PC-9 (cell line): ENCODE data around the gene ENPP6. TPM values are rescaled to one million over a fixed set of nuclear protein-coding genes. Genes with fewer than 3 reads are reported as not detected.
"Not testable (repeated sequence)": the region's sequence is repeated elsewhere in the genome, so short reads cannot be mapped to it uniquely, and the experiment has no call there.

Source experiments
- BruUV-seq: library from RNA; stranded (reverse); fragments of 400-500 nt; replicated peaks from 2 replicates; lab custom pipeline; 2021; lab: Mats Ljungman, UMichigan
- CTCF ChIA-PET: fragments of 300-600 bp; sonication (Branson Sonifier 250); formaldehyde crosslinking; loops from one replicate; lab custom pipeline; 2022; ENCODE audit warnings: antibody characterized with exemption; lab: Charles Lee
- POLR2A ChIA-PET: fragments of 300-600 bp; sonication (Branson Sonifier 250); formaldehyde crosslinking; loops from one replicate; lab custom pipeline; 2022; ENCODE audit warnings: antibody characterized with exemption; ENCODE audit not compliant: unreplicated experiment; lab: Charles Lee
- DNase-seq, 2 experiments: peaks; one replicate each; pipeline versions ENCODE4 v3.0.0 to v3.0.0-alpha.2; 2015 to 2022; ENCODE audit warnings: mixed read lengths in 1 of 2
- H2AFZ ChIP-seq: fragments of 200-600 bp; sonication (generic); 2 replicates; pipeline ENCODE4 v1.8.1; 2017; ENCODE audit warnings: antibody characterized with exemption
- H3F3A ChIP-seq: fragments of 200-600 bp; sonication (generic); 2 replicates; pipeline ENCODE4 v1.8.1; 2017; ENCODE audit warnings: antibody characterized with exemption, mild to moderate bottlenecking, low read depth; ENCODE audit not compliant: insufficient read depth
- H3K27ac ChIP-seq: fragments of 200-600 bp; sonication (generic); 2 replicates; pipeline ENCODE4 v1.6.1; 2016; ENCODE audit warnings: mixed run types
- H3K27me3 ChIP-seq: fragments of 200-600 bp; sonication (generic); 2 replicates; pipeline ENCODE4 v1.6.1; 2016; ENCODE audit warnings: low read depth, mixed run types; ENCODE audit not compliant: insufficient read depth
- H3K36me3 ChIP-seq: fragments of 200-600 bp; sonication (generic); 2 replicates; pipeline ENCODE4 v1.6.1; 2016; ENCODE audit warnings: low read depth, mixed run types
- H3K4me1 ChIP-seq: fragments of 200-600 bp; sonication (generic); replicated peaks from 2 replicates; pipeline ENCODE4 v1.6.1; 2016; ENCODE audit warnings: mixed run types; ENCODE audit not compliant: insufficient read depth
- H3K4me2 ChIP-seq: fragments of 200-600 bp; sonication (generic); 2 replicates; pipeline ENCODE4 v1.6.1; 2017; ENCODE audit warnings: mixed run types
- H3K4me3 ChIP-seq: fragments of 200-600 bp; sonication (generic); 2 replicates; pipeline ENCODE4 v1.6.1; 2016; ENCODE audit warnings: mixed run types
- H3K79me2 ChIP-seq: fragments of 200-600 bp; sonication (generic); 2 replicates; pipeline ENCODE4 v1.6.1; 2017; ENCODE audit warnings: low read depth, mixed run types
- H3K9me2 ChIP-seq: fragments of 200-600 bp; sonication (generic); 2 replicates; pipeline ENCODE4 v1.8.1; 2017; ENCODE audit warnings: mild to moderate bottlenecking; ENCODE audit not compliant: insufficient read depth
- H3K9me3 ChIP-seq: fragments of 200-600 bp; sonication (generic); 2 replicates; pipeline ENCODE4 v1.8.1; 2016; ENCODE audit warnings: low read depth; ENCODE audit not compliant: insufficient read depth
- H4K20me1 ChIP-seq: fragments of 200-600 bp; sonication (generic); 2 replicates; pipeline ENCODE4 v1.8.1; 2017; ENCODE audit not compliant: insufficient read depth
- EZH2 ChIP-seq: fragments of 200-600 bp; sonication (generic); IDR thresholded peaks from 2 replicates; pipeline ENCODE4 v1.8.0; 2017; ENCODE audit warnings: antibody characterized with exemption, low read depth
- intact Hi-C: fragments of 100-400 bp; cut with micrococcal nuclease; formaldehyde crosslinking; loops from one replicate; pipeline ENCODE4 v1.10.0; 2022; ENCODE audit not compliant: unreplicated experiment
- total RNA-seq: library from RNA; stranded (reverse); gene quantifications from 2 replicates; pipeline ENCODE4 v1.2.3, GENCODE V29; 2021
- TF ChIP-seq, protein P1 (sequence below): fragments of 200-600 bp; sonication (generic); conservative IDR thresholded peaks from 2 replicates; pipeline ENCODE4 v1.6.1; 2017; ENCODE audit warnings: mixed run types, antibody characterized with exemption, mild to moderate bottlenecking, moderate library complexity

The ENPP6 gene
- total RNA-seq, 1 experiment from 2014 or later: not detected

DNA sequence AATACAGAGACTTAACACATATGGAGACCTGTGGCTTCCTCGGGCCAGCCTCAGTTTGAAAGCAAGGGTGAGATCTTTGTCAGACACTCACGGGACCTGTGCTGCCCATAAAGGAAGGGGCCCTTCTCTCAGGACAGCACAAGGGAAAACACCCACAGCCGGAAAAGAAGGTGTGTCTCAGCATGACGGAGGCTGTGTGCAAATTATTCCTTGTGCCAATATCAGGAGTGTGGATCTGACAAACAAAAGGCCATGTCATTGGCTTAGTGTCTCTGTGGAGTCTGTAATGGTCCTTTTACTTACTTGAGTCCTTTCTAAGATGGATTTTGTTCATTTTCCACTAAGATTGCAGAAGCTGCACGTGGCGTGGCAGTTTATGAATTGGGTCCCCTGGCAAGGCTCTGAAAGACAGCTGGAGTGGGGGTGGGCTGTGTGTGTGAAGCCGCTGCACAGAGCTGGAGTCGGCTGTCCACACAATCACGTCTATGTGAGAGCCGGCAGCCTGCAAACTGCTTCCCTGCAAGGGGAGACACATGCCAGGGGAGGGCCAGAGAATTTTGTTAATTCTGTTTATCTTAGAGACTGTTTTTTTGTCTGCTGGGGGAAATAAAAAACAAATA is 1.9 kb downstream of the ENPP6 start:
- intact Hi-C loops: no loop called here
- POLR2A ChIA-PET: no interaction called here
- Histone ChIP-seq H3K36me3 (no peaks in the 10 kb centered on the region), H3F3A (no peaks in the 10 kb centered on the region), H3K79me2 (no peaks in the 10 kb centered on the region), H3K4me1 (no peaks in the 10 kb centered on the region), H2AFZ (no peak overlapping the region), H3K4me3 (no peak overlapping the region), H3K9me2 (no peaks in the 10 kb centered on the region), H3K27ac (no peak overlapping the region), H3K9me3 (no peaks in the 10 kb centered on the region), H4K20me1 (no peaks in the 10 kb centered on the region), H3K4me2 (no peak overlapping the region), H3K27me3 (peaks cover 16% of the 10 kb centered on the region)
- DNase-seq: no peak
- CTCF ChIA-PET: no interaction called here
- no TSS peak for BruUV-seq
- TF ChIP-seq, protein P1, sequence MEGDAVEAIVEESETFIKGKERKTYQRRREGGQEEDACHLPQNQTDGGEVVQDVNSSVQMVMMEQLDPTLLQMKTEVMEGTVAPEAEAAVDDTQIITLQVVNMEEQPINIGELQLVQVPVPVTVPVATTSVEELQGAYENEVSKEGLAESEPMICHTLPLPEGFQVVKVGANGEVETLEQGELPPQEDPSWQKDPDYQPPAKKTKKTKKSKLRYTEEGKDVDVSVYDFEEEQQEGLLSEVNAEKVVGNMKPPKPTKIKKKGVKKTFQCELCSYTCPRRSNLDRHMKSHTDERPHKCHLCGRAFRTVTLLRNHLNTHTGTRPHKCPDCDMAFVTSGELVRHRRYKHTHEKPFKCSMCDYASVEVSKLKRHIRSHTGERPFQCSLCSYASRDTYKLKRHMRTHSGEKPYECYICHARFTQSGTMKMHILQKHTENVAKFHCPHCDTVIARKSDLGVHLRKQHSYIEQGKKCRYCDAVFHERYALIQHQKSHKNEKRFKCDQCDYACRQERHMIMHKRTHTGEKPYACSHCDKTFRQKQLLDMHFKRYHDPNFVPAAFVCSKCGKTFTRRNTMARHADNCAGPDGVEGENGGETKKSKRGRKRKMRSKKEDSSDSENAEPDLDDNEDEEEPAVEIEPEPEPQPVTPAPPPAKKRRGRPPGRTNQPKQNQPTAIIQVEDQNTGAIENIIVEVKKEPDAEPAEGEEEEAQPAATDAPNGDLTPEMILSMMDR: no peak
- no peak for TF ChIP-seq EZH2

- ChIA-PET POLR2A (no interaction called here), CTCF (no interaction called here)
Observed at GRCh38 chr4:184214931-184215330, 2.7 kb downstream of the ENPP6 start.

GRCh38 chr4:184207734-184208607 is 9.7 kb downstream of the ENPP6 start:
- H2AFZ ChIP-seq, intact Hi-C loops, CTCF ChIA-PET, H3K9me2 ChIP-seq, H3K9me3 ChIP-seq, H3K4me2 ChIP-seq, DNase-seq, H3K79me2 ChIP-seq, POLR2A ChIA-PET, H3K36me3 ChIP-seq, H3K4me3 ChIP-seq, H3K27me3 ChIP-seq, BruUV-seq, H3F3A ChIP-seq, H4K20me1 ChIP-seq, H3K4me1 ChIP-seq, H3K27ac ChIP-seq: not testable (repeated sequence)

More at GRCh38 chr4:184214931-184215330, 2.7 kb downstream of the ENPP6 start:
- intact Hi-C loops: no loop called here
- Histone ChIP-seq H3K4me1 (no peaks in the 10 kb centered on the region), H4K20me1 (no peaks in the 10 kb centered on the region), H3K9me3 (no peaks in the 10 kb centered on the region), H3F3A (no peaks in the 10 kb centered on the region), H3K79me2 (no peaks in the 10 kb centered on the region), H3K9me2 (no peaks in the 10 kb centered on the region), H3K27me3 (peaks cover 16% of the 10 kb centered on the region), H3K4me3 (no peak overlapping the region), H3K36me3 (no peaks in the 10 kb centered on the region), H3K27ac (no peak overlapping the region), H2AFZ (no peak overlapping the region), H3K4me2 (no peak overlapping the region)
- no TSS peak for BruUV-seq
- no peak for DNase-seq
- TF ChIP-seq, protein P1: no peak
- TF ChIP-seq EZH2: no peak
